Sigmoid colon (tissue), 4 donors: ENCODE data around the gene NAT16.

ENCODE experiments used
- CTCF ChIP-seq, 4 experiments: fragments of 450-650 bp in 3 of 4; fragments of 200-600 bp in 1 of 4; IDR thresholded peaks; one replicate each; pipeline ENCODE4 v1.5.1; 2016 to 2019; ENCODE audit warnings: antibody characterized with exemption in 4 of 4, mild to moderate bottlenecking in 3 of 4, moderate library complexity in 2 of 4
- EP300 ChIP-seq, 4 donors: sonication (generic); formaldehyde crosslinking; IDR thresholded peaks; one replicate each; pipeline ENCODE4 v1.6.1; 2017; ENCODE audit warnings: antibody characterized with exemption in 4 of 4
- POLR2A ChIP-seq, 2 donors: fragments of 450-650 bp; IDR thresholded peaks; one replicate each; pipeline ENCODE4 v1.6.1; 2016; ENCODE audit warnings: antibody characterized with exemption in 2 of 2, mild to moderate bottlenecking in 2 of 2, moderate library complexity in 2 of 2
- POLR2AphosphoS5 ChIP-seq, 4 donors: sonication (generic); formaldehyde crosslinking; IDR thresholded peaks; one replicate each; pipeline ENCODE4 v1.6.1; 2017; ENCODE audit warnings: antibody characterized with exemption in 4 of 4

- TF ChIP-seq CTCF (IDR thresholded peaks at IDR 0.05) (no peak), POLR2AphosphoS5 (IDR thresholded peaks at IDR 0.05) (no peak), POLR2A (IDR thresholded peaks at IDR 0.05) (no peak), EP300 (IDR thresholded peaks at IDR 0.05) (no peak)
These were observed 9.0 kb upstream of the NAT16 start for GRCh38 chr7:101189109-101189508.
